GM23338 (cell line): Measurements from ENCODE around the gene USP36. TPM values are rescaled to one million over a fixed set of nuclear protein-coding genes. Genes with fewer than 3 reads are reported as not detected.

Source experiments
- ATAC-seq: fragments of 200-7000 bp; cut with Tn5 transposase; 3 replicates; pipeline ENCODE4 v1.9.1; 2020
- DNase-seq: peaks from one replicate; pipeline ENCODE4 v3.0.0-alpha.2; 2015; ENCODE audit warnings: low spot score
- H2AFZ ChIP-seq: fragments of 200-600 bp; sonication (generic); 2 replicates; pipeline ENCODE4 v1.8.0; 2016; ENCODE audit warnings: antibody characterized with exemption, mild to moderate bottlenecking, moderate library complexity
- H3F3A ChIP-seq: fragments of 200-600 bp; sonication (generic); replicated peaks from 2 replicates; pipeline ENCODE4 v1.8.0; 2017; ENCODE audit warnings: antibody characterized with exemption, mixed run types, low read depth
- H3K27ac ChIP-seq: fragments of 200-600 bp; sonication (generic); 2 replicates; pipeline ENCODE4 v1.6.1; 2016; ENCODE audit warnings: low read depth
- H3K27me3 ChIP-seq: fragments of 200-600 bp; sonication (generic); 2 replicates; pipeline ENCODE4 v1.8.0; 2016; ENCODE audit warnings: mild to moderate bottlenecking, mixed run types, moderate library complexity; ENCODE audit not compliant: insufficient read depth
- H3K36me3 ChIP-seq: fragments of 200-600 bp; sonication (generic); 2 replicates; pipeline ENCODE4 v1.8.0; 2016; ENCODE audit warnings: mild to moderate bottlenecking; ENCODE audit not compliant: insufficient read depth
- H3K4me1 ChIP-seq: fragments of 200-600 bp; sonication (generic); 2 replicates; pipeline ENCODE4 v1.8.0; 2016; ENCODE audit warnings: mild to moderate bottlenecking, moderate library complexity; ENCODE audit not compliant: insufficient read depth
- H3K4me2 ChIP-seq: fragments of 200-600 bp; sonication (generic); 2 replicates; pipeline ENCODE4 v1.7.1; 2017; ENCODE audit warnings: mixed run types
- H3K4me3 ChIP-seq: fragments of 200-600 bp; sonication (generic); 2 replicates; pipeline ENCODE4 v1.6.1; 2016; ENCODE audit warnings: mixed run types
- H3K79me2 ChIP-seq: fragments of 200-600 bp; sonication (generic); replicated peaks from 2 replicates; pipeline ENCODE4 v1.8.0; 2017; ENCODE audit warnings: mild to moderate bottlenecking; ENCODE audit not compliant: insufficient read depth
- H3K9me2 ChIP-seq: fragments of 200-600 bp; sonication (generic); 2 replicates; pipeline ENCODE4 v1.8.0; 2017; ENCODE audit not compliant: insufficient read depth
- H4K20me1 ChIP-seq: fragments of 200-600 bp; sonication (generic); replicated peaks from 2 replicates; pipeline ENCODE4 v1.8.0; 2017; ENCODE audit warnings: mild to moderate bottlenecking; ENCODE audit not compliant: insufficient read depth
- H3K27ac Mint-ChIP-seq: 2 replicates; pipeline ENCODE4 v1.8.0; 2020; ENCODE audit warnings: inconsistent platforms, mild to moderate bottlenecking, moderate library complexity, mixed read lengths
- H3K27me3 Mint-ChIP-seq: 3 replicates; pipeline ENCODE4 v1.8.0; 2022; ENCODE audit warnings: low read depth, mild to moderate bottlenecking, moderate library complexity, mixed read lengths, inconsistent platforms; ENCODE audit not compliant: insufficient read depth, poor library complexity
- H3K36me3 Mint-ChIP-seq: 3 replicates; pipeline ENCODE4 v1.8.0; 2021; ENCODE audit warnings: low read depth, mild to moderate bottlenecking, inconsistent platforms, moderate library complexity, mixed read lengths
- H3K4me1 Mint-ChIP-seq: 3 replicates; pipeline ENCODE4 v1.8.0; 2020; ENCODE audit warnings: mild to moderate bottlenecking, inconsistent platforms, mixed read lengths
- H3K4me3 Mint-ChIP-seq: 3 replicates; pipeline ENCODE4 v1.8.0; 2021; ENCODE audit warnings: moderate library complexity, mild to moderate bottlenecking, inconsistent platforms, mixed read lengths
- H3K9me3 Mint-ChIP-seq: 3 replicates; pipeline ENCODE4 v1.8.0; 2020; ENCODE audit warnings: moderate library complexity, mild to moderate bottlenecking, inconsistent platforms, mixed read lengths
- CREB1 ChIP-seq: fragments of 250-450 bp; sonication (Bioruptor Pico); IDR thresholded peaks from 2 replicates; pipeline ENCODE4 v1.5.0; 2020; ENCODE audit warnings: low read depth, mild to moderate bottlenecking, moderate library complexity
- EZH2phosphoT487 ChIP-seq: fragments of 200-600 bp; sonication (generic); IDR thresholded peaks from one replicate; pipeline ENCODE4 v1.8.1; 2018; ENCODE audit warnings: antibody characterized with exemption; ENCODE audit not compliant: unreplicated experiment
- JUNB ChIP-seq: IDR thresholded peaks from one replicate; pipeline ENCODE4 v1.6.1; 2016; ENCODE audit warnings: antibody characterized with exemption; ENCODE audit not compliant: unreplicated experiment
- NANOG ChIP-seq: IDR thresholded peaks from 2 replicates; pipeline ENCODE4 v1.6.1; 2016; ENCODE audit warnings: antibody characterized with exemption, borderline replicate concordance
- POLR2AphosphoS5 ChIP-seq: IDR thresholded peaks from 2 replicates; pipeline ENCODE4 v1.6.1; 2016; ENCODE audit warnings: antibody characterized with exemption, low read depth
- STAT1 ChIP-seq: IDR thresholded peaks from one replicate; pipeline ENCODE4 v1.6.1; 2016; ENCODE audit warnings: antibody characterized with exemption; ENCODE audit not compliant: unreplicated experiment
- ZNF331 ChIP-seq: fragments of 250-450 bp; sonication (Bioruptor Pico); IDR thresholded peaks from 2 replicates; pipeline ENCODE4 v1.5.0; 2020; ENCODE audit warnings: low read depth, mild to moderate bottlenecking, moderate library complexity
- ZNF462 ChIP-seq: fragments of 250-450 bp; sonication (Bioruptor Pico); IDR thresholded peaks from 2 replicates; pipeline ENCODE4 v1.5.0; 2020; ENCODE audit warnings: mild to moderate bottlenecking, moderate library complexity
- polyA plus RNA-seq: library from polyadenylated mRNA; unstranded; fragments of >200 nt; fragmentation: Nextera tagmentation; extraction: Ambion mirVana; gene quantifications from 2 replicates; pipeline ENCODE4 v1.2.1, GENCODE V29; 2016
- total RNA-seq: library from RNA; depleted of rRNA; stranded (reverse); fragments of >200 nt; shearing (Covaris generic); gene quantifications from 2 replicates; pipeline ENCODE4 v1.2.3, GENCODE V29; 2014

The USP36 gene
- total and polyA plus RNA-seq, 2 experiments from 2014 or later: 36.2 to 55.5 TPM

- TF ChIP-seq ZNF462 (CRISPR knock-in tag): no peak
- no peak for TF ChIP-seq EZH2phosphoT487
- TF ChIP-seq CREB1 (CRISPR knock-in tag): no peak
- TF ChIP-seq STAT1: no peak
Measured at GRCh38 chr17:78802008-78802407, 38.6 kb downstream of the USP36 start (continued).

GRCh38 chr17:78800132-78800931 is 40.3 kb downstream of the USP36 start:
- H3K9me2 ChIP-seq: no peaks in the 10 kb centered on the region
- peaks cover 7% of the 10 kb centered on the region for H4K20me1 ChIP-seq
- H2AFZ ChIP-seq: no peak overlapping the region
- no peaks in the 10 kb centered on the region; the same call in 2 of the 3 replicates for H3K9me3 Mint-ChIP-seq
- no peak overlapping the region for H3K4me2 ChIP-seq
- peaks cover 6% of the 10 kb centered on the region for H3K27me3 Mint-ChIP-seq
- H3K79me2 ChIP-seq: no peaks in the 10 kb centered on the region
- H3K27me3 ChIP-seq: no peaks in the 10 kb centered on the region
- ATAC-seq (peak; percentile 18; the same call in 2 of the 3 replicates), DNase-seq (no peak)
- peak overlapping the region; percentile 33 for H3K27ac Mint-ChIP-seq
- H3K4me1 Mint-ChIP-seq: no peaks in the 10 kb centered on the region
- H3F3A ChIP-seq: no peaks in the 10 kb centered on the region
- no peaks in the 10 kb centered on the region for H3K4me1 ChIP-seq
- peaks cover 35% of the 10 kb centered on the region for H3K36me3 ChIP-seq
- peaks cover 85% of the 10 kb centered on the region for H3K36me3 Mint-ChIP-seq
- H3K27ac ChIP-seq: 0 out of 2 replicates have a peak overlapping the region, but pooled peaks have one; percentile 19
- H3K4me3 Mint-ChIP-seq: no peak overlapping the region
- H3K4me3 ChIP-seq: no peak overlapping the region
- no peak for TF ChIP-seq JUNB
- TF ChIP-seq ZNF462 (CRISPR knock-in tag): no peak
- TF ChIP-seq NANOG: no peak
- no peak for TF ChIP-seq ZNF331
- TF ChIP-seq POLR2AphosphoS5: no peak
- TF ChIP-seq STAT1: no peak
- no peak for TF ChIP-seq EZH2phosphoT487
